HCT116 (cell line): ENCODE measurements around the gene LTO1. TPM values are rescaled to one million over a fixed set of nuclear protein-coding genes. Genes with fewer than 3 reads are reported as not detected.

Source experiments
- ATAC-seq: fragments of 200-7000 bp; cut with Tn5 transposase; 2 replicates; pipeline ENCODE4 v1.9.1; 2020; ENCODE audit warnings: mild to moderate bottlenecking, moderate library complexity
- BruUV-seq: library from RNA; stranded (reverse); fragments of 400-500 nt; replicated peaks from 2 replicates; lab custom pipeline; 2021; lab: Mats Ljungman, UMichigan
- CTCF ChIA-PET: fragments of 300-600 bp; sonication (Branson Sonifier 250); formaldehyde crosslinking; loops from one replicate; lab custom pipeline; 2021; ENCODE audit warnings: antibody characterized with exemption; lab: Charles Lee
- POLR2A ChIA-PET: fragments of 300-600, 350-600 bp; sonication (Branson Sonifier 250); formaldehyde crosslinking; loops from one replicate; lab custom pipeline; 2021; ENCODE audit warnings: antibody characterized with exemption; lab: Charles Lee
- RAD21 ChIA-PET, 2 experiments: fragments of 300-600 bp; sonication (Branson Sonifier 250); formaldehyde crosslinking; loops; one replicate each; lab custom pipeline; 2023; ENCODE audit warnings: low total read pairs in 2 of 2; ENCODE audit not compliant: uncharacterized antibody in 2 of 2, unreplicated experiment in 2 of 2, low non-redundant PET in 1 of 2; lab: Charles Lee
- DNase-seq: peaks from one replicate; pipeline ENCODE4 v3.0.0-alpha.2; 2010; ENCODE audit warnings: low read depth, low spot score
- H2AFZ ChIP-seq: fragments of 200-600 bp; shearing (Covaris generic), sonication (generic); 2 replicates; pipeline ENCODE4 v1.6.1; 2017; ENCODE audit warnings: low read depth, mixed run types, mixed read lengths, antibody characterized with exemption, low read length; ENCODE audit not compliant: poor library complexity, severe bottlenecking
- H3K27ac ChIP-seq: 2 replicates; pipeline ENCODE4 v1.5.1; 2012; ENCODE audit warnings: low read depth, low read length
- H3K27me3 ChIP-seq: fragments of 200-600 bp; sonication (generic); 2 replicates; pipeline ENCODE4 v1.6.1; 2016; ENCODE audit warnings: mixed run types, low read length, mixed read lengths; ENCODE audit not compliant: insufficient read depth
- H3K36me3 ChIP-seq, 2 experiments: fragments of 200-500 bp in 1 of 2; fragments of 200-600 bp in 1 of 2; sonication (Bioruptor generic) in 1 of 2; sonication (generic) in 1 of 2; 2 replicates each; pipeline versions ENCODE4 v1.5.1 to v1.6.1; 2014 to 2016; ENCODE audit warnings: low read length in 2 of 2, inconsistent platforms in 1 of 2, mixed read lengths in 1 of 2, mixed run types in 1 of 2; ENCODE audit not compliant: insufficient read depth in 2 of 2, control insufficient read depth in 1 of 2
- H3K4me1 ChIP-seq, 2 experiments: fragments of 200-600 bp in 1 of 2; sonication (generic) in 1 of 2; 2 replicates each; pipeline versions ENCODE4 v1.5.1 to v1.6.1; 2012 to 2017; ENCODE audit warnings: low read length in 2 of 2, inconsistent platforms in 1 of 2, mild to moderate bottlenecking in 1 of 2, mixed read lengths in 1 of 2, mixed run types in 1 of 2, moderate library complexity in 1 of 2; ENCODE audit not compliant: insufficient read depth in 2 of 2, control insufficient read depth in 1 of 2
- H3K4me2 ChIP-seq: fragments of 200-600 bp; sonication (generic); 2 replicates; pipeline ENCODE4 v1.6.1; 2017; ENCODE audit warnings: mixed run types, low read length, mixed read lengths
- H3K4me3 ChIP-seq, 2 experiments: fragments of 200-600 bp in 1 of 2; sonication (generic) in 1 of 2; replicated peaks in 1 of 2; 2 replicates each; pipeline ENCODE4 v1.5.1; 2011 to 2016; ENCODE audit warnings: low read length in 2 of 2, control low read depth in 1 of 2, low read depth in 1 of 2, mild to moderate bottlenecking in 1 of 2, mixed read lengths in 1 of 2, mixed run types in 1 of 2
- H3K79me2 ChIP-seq: fragments of 200-600 bp; sonication (generic); 2 replicates; pipeline ENCODE4 v1.6.1; 2017; ENCODE audit warnings: mild to moderate bottlenecking, mixed run types, low read length, moderate library complexity, mixed read lengths; ENCODE audit not compliant: insufficient read depth
- H3K9ac ChIP-seq: fragments of 200-600 bp; sonication (generic); 2 replicates; pipeline ENCODE4 v1.6.1; 2016; ENCODE audit warnings: low read length, mixed read lengths
- H3K9me2 ChIP-seq: fragments of 200-600 bp; sonication (generic), shearing (Covaris generic); 2 replicates; pipeline ENCODE4 v1.6.1; 2017; ENCODE audit warnings: mixed run types, mild to moderate bottlenecking, moderate library complexity; ENCODE audit not compliant: insufficient read depth
- H3K9me3 ChIP-seq, 2 experiments: fragments of 200-500 bp in 1 of 2; fragments of 200-600 bp in 1 of 2; sonication (Bioruptor generic) in 1 of 2; sonication (generic) in 1 of 2; 2 replicates each; pipeline ENCODE4 v1.6.1; 2014 to 2017; ENCODE audit warnings: low read length in 2 of 2, mixed read lengths in 2 of 2, inconsistent platforms in 1 of 2, low read depth in 1 of 2, mild to moderate bottlenecking in 1 of 2, mixed run types in 1 of 2, moderate library complexity in 1 of 2; ENCODE audit not compliant: control insufficient read depth in 1 of 2, insufficient read depth in 1 of 2
- H4K20me1 ChIP-seq: fragments of 200-600 bp; sonication (generic), shearing (Covaris generic); 2 replicates; pipeline ENCODE4 v1.6.1; 2017; ENCODE audit warnings: mixed run types, mild to moderate bottlenecking, moderate library complexity; ENCODE audit not compliant: insufficient read depth
- MAX ChIP-seq: IDR thresholded peaks from 2 replicates; pipeline ENCODE4 v1.6.1; 2012
- POLR2A ChIP-seq: IDR thresholded peaks from 2 replicates; pipeline ENCODE4 v1.7.0; 2011; ENCODE audit warnings: borderline replicate concordance; ENCODE audit not compliant: insufficient read depth, insufficient read length; ENCODE audit errors: extremely low read depth
- POLR2AphosphoS5 ChIP-seq: IDR thresholded peaks from 2 replicates; pipeline ENCODE4 v1.6.1; 2011; ENCODE audit warnings: mild to moderate bottlenecking, low read depth, low read length, moderate library complexity
- RAD21 ChIP-seq: IDR thresholded peaks from 2 replicates; pipeline ENCODE4 v1.6.1; 2012; ENCODE audit warnings: low read depth, mild to moderate bottlenecking
- SP1 ChIP-seq: IDR thresholded peaks from 2 replicates; pipeline ENCODE4 v1.6.1; 2012; ENCODE audit warnings: low read depth
- TCF7L2 ChIP-seq: IDR thresholded peaks from 2 replicates; pipeline ENCODE4 v1.7.0; 2011; ENCODE audit warnings: borderline replicate concordance, inconsistent platforms; ENCODE audit not compliant: insufficient read depth, insufficient read length; ENCODE audit errors: extremely low read depth
- intact Hi-C: fragments of 100-400 bp; cut with micrococcal nuclease; formaldehyde crosslinking; loops from 2 replicates; pipeline ENCODE4 v1.10.0; 2022
- total RNA-seq: library from RNA; stranded (reverse); gene quantifications from one replicate; pipeline ENCODE4 v1.2.1, GENCODE V29; 2021; ENCODE audit not compliant: unreplicated experiment
- TF ChIP-seq, protein P1 (sequence below), 3 experiments: fragments of 200-600 bp in 1 of 3; sonication (generic) in 1 of 3; IDR thresholded peaks in 2 of 3; conservative IDR thresholded peaks in 1 of 3; 2 replicates each; pipeline ENCODE4 v1.5.1; 2012 to 2017; ENCODE audit warnings: low read depth in 2 of 3, low read length in 2 of 3, antibody characterized with exemption in 1 of 3, borderline replicate concordance in 1 of 3, control low read depth in 1 of 3, mild to moderate bottlenecking in 1 of 3, mixed read lengths in 1 of 3, mixed run types in 1 of 3, moderate library complexity in 1 of 3; ENCODE audit not compliant: insufficient read depth in 1 of 3

Gene LTO1
- total RNA-seq, 1 experiment from 2014 or later, result 21.3 TPM

- no peak overlapping the region for H2AFZ ChIP-seq
- ATAC-seq (0 out of 2 replicates have a peak, but pooled peaks have one; percentile 0), DNase-seq (no peak)
- H3K4me2 ChIP-seq, result no peak overlapping the region
- H3K9me3 ChIP-seq, result no peaks in the 10 kb centered on the region
- H4K20me1 ChIP-seq, result peaks cover 44% of the 10 kb centered on the region; the same call in 1 of the 2 replicates
- POLR2A ChIA-PET, result no interaction called here
- CTCF ChIA-PET, result no interaction called here
- peak overlapping the region; percentile 36; the same call in 1 of the 2 replicates for H3K27ac ChIP-seq
- peaks cover 41 to 73% of the 10 kb centered on the region in 2 experiments for H3K36me3 ChIP-seq
- H3K9me2 ChIP-seq, result no peaks in the 10 kb centered on the region
- RAD21 ChIA-PET, result no interaction called here
- intact Hi-C loops, result no loop called here
- H3K79me2 ChIP-seq, result peaks cover 100% of the 10 kb centered on the region
- H3K27me3 ChIP-seq, result no peaks in the 10 kb centered on the region
- TF ChIP-seq POLR2AphosphoS5 (peak; percentile 27; the same call in 1 of the 2 replicates), SP1 (no peak), RAD21 (no peak)
- peak overlapping the region; percentile 100; the same call in 1 of the 2 replicates for H3K9ac ChIP-seq
- H3K4me1 ChIP-seq, result peaks cover 10 to 61% of the 10 kb centered on the region in 2 experiments
- no peak overlapping the region for H3K4me3 ChIP-seq
- no TSS peak for BruUV-seq
Measured at GRCh38 chr11:69645801-69646492, 29.2 kb downstream of the LTO1 start.

DNA sequence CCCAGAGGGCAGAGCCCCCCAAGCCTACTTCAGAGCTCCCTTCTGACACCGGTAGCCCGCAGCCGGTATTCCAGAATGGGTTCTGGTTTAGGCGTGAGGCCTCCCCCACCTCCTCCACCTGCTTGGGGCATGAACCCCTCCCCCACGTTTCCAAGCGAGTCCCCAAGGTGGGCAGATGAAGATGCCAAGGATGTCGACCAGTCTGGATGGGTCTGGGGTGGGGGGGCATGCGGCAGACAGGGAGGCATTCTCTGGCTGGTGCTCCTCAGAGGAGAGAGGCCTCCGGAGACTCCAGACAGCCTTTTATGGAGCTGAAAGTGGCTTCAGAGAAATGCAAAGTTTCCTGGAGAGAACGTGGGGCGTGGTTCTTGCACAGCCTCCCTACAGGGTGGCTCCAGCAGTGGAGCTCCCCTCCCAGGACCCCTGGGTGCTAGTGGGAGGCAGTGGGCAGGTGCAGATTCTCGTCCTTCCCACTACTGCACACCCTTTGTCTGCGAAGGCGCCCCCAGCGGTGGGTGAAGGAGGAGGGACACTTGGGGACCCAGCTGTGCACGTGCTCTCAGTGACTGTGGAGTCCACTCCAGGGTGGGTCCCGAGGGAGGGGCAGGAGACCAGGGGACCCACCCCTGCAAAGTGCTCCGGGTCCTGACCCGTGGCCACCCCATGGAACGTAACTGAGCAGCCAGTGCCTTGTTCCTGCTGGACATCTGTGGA is 30.0 kb downstream of the LTO1 start:
- no TSS peak for BruUV-seq
- no peaks in the 10 kb centered on the region for H3K9me2 ChIP-seq
- H3K9me3 ChIP-seq, result no peaks in the 10 kb centered on the region
- no peak overlapping the region for H2AFZ ChIP-seq
- TF ChIP-seq TCF7L2 (no peak), POLR2A (no peak), MAX (no peak)
- TF ChIP-seq, protein P1, sequence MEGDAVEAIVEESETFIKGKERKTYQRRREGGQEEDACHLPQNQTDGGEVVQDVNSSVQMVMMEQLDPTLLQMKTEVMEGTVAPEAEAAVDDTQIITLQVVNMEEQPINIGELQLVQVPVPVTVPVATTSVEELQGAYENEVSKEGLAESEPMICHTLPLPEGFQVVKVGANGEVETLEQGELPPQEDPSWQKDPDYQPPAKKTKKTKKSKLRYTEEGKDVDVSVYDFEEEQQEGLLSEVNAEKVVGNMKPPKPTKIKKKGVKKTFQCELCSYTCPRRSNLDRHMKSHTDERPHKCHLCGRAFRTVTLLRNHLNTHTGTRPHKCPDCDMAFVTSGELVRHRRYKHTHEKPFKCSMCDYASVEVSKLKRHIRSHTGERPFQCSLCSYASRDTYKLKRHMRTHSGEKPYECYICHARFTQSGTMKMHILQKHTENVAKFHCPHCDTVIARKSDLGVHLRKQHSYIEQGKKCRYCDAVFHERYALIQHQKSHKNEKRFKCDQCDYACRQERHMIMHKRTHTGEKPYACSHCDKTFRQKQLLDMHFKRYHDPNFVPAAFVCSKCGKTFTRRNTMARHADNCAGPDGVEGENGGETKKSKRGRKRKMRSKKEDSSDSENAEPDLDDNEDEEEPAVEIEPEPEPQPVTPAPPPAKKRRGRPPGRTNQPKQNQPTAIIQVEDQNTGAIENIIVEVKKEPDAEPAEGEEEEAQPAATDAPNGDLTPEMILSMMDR (IDR thresholded peaks at IDR 0.05 in 2 of 3, conservative IDR thresholded peaks at IDR 0.05 in 1 of 3; ENCODE audit: borderline replicate concordance in 1 of 3, insufficient read depth in 1 of 3, low read depth in 2 of 3, low read length in 2 of 3), result 0 out of 6 replicates have a peak, but pooled peaks of 1 of the 3 experiments have one; percentile 1
- intact Hi-C loops, result no loop called here
- no peaks in the 10 kb centered on the region for H3K27me3 ChIP-seq
- H3K4me2 ChIP-seq, result peak overlapping the region; percentile 90; the same call in 1 of the 2 replicates
- peaks cover 44% of the 10 kb centered on the region; the same call in 1 of the 2 replicates for H4K20me1 ChIP-seq
- DNase-seq, result no peak
- ChIA-PET RAD21 (interaction anchor here in 1 of 2 experiments (1.1 to 1.4 kb wide), 2 partner anchors 351 to 544 kb away, joined by 5 read pairs; partner anchors contain the start of gene MYEOV), CTCF (interaction anchor here (1.0 to 1.1 kb wide), 2 partner anchors 24 to 351 kb away, joined by 3 to 4 read pairs; partner anchors contain the start of gene MYEOV), POLR2A (interaction anchor here (0.6 to 2.1 kb wide), 4 partner anchors 346 to 1801 kb away, joined by 3 to 10 read pairs (median 5); partner anchors contain the start of gene MYEOV)
- peak overlapping the region; percentile 96; the same call in 1 of the 2 replicates for H3K27ac ChIP-seq
- H3K4me1 ChIP-seq, result peaks cover 10 to 61% of the 10 kb centered on the region in 2 experiments
- peaks cover 99% of the 10 kb centered on the region for H3K79me2 ChIP-seq
- no peak for ATAC-seq
- peak overlapping the region; percentile 100 for H3K9ac ChIP-seq
- H3K4me3 ChIP-seq, result no peak overlapping the region
- H3K36me3 ChIP-seq, result peaks cover 37 to 65% of the 10 kb centered on the region in 2 experiments
